ENCODE data around the gene SLC1A6.

SLC1A6 gene

GRCh38 chr19:14906711-14907110 lies 73.0 kb downstream of the SLC1A6 start:
- TF ChIP-seq YY1 (IDR thresholded peaks at IDR 0.05; ENCODE audit: low read depth) (no peak), EP300 (IDR thresholded peaks at IDR 0.05; ENCODE audit: borderline replicate concordance) (no peak), USF1 (IDR thresholded peaks at IDR 0.05) (no peak), FOXM1 (IDR thresholded peaks at IDR 0.05; ENCODE audit: borderline replicate concordance, low read depth) (no peak), ZBTB7A (IDR thresholded peaks at IDR 0.05; ENCODE audit: low read depth) (no peak), TCF12 (IDR thresholded peaks at IDR 0.05; ENCODE audit: low read depth) (no peak), TEAD4 (IDR thresholded peaks at IDR 0.05) (no peak), TAF1 (IDR thresholded peaks at IDR 0.05; ENCODE audit: low read depth) (no peak), MAX (IDR thresholded peaks at IDR 0.05) (no peak), EGR1 (IDR thresholded peaks at IDR 0.05) (no peak), CEBPB (IDR thresholded peaks at IDR 0.05) (no peak), RAD21 (IDR thresholded peaks at IDR 0.05; ENCODE audit: low read depth) (no peak)

GRCh38 chr19:14901675-14902260 lies 77.9 kb downstream of the SLC1A6 start:
- TF ChIP-seq ZBTB7A (IDR thresholded peaks at IDR 0.05; ENCODE audit: low read depth): no peak
- no peak for TF ChIP-seq CREB1 (IDR thresholded peaks at IDR 0.05; ENCODE audit: low read depth)
- no peak for TF ChIP-seq TEAD4 (IDR thresholded peaks at IDR 0.05)
- no peak for TF ChIP-seq FOXM1 (IDR thresholded peaks at IDR 0.05; ENCODE audit: borderline replicate concordance, low read depth)
